Right cardiac atrium (tissue), 5 donors: Measurements from ENCODE around the gene ST7. TPM values are rescaled to one million over a fixed set of nuclear protein-coding genes. Genes with fewer than 3 reads are reported as not detected.

Experiments
- ATAC-seq, 2 donors: fragments of 200-7000 bp; cut with Tn5 transposase; one replicate each; pipeline versions ENCODE4 v1.8.0 to v1.9.1; 2020; ENCODE audit warnings: moderate library complexity in 2 of 2, mild to moderate bottlenecking in 1 of 2
- DNase-seq, 3 donors: peaks; one replicate each; pipeline ENCODE4 v3.0.0-alpha.2; 2020
- H3K27ac ChIP-seq: one replicate; pipeline ENCODE4 v1.5.1; 2013; ENCODE audit warnings: mild to moderate bottlenecking, low read length, control low read depth, moderate library complexity
- H3K27me3 ChIP-seq: one replicate; pipeline ENCODE4 v1.6.1; 2013; ENCODE audit not compliant: control insufficient read depth, insufficient read depth
- H3K4me1 ChIP-seq: one replicate; pipeline ENCODE4 v1.6.1; 2013; ENCODE audit warnings: low read length; ENCODE audit not compliant: control insufficient read depth, insufficient read depth
- H3K4me3 ChIP-seq: one replicate; pipeline ENCODE4 v1.5.1; 2013; ENCODE audit warnings: low read length, control low read depth
- H3K9me3 ChIP-seq: one replicate; pipeline ENCODE4 v1.6.1; 2013; ENCODE audit warnings: low read length; ENCODE audit not compliant: control insufficient read depth
- WGBS: extraction: QIAGEN DNeasy Blood & Tissue Kit; methylation state at CpG from one replicate; pipeline ENCODE4 v1.1.7; 2013; 5-methylcytosine and 5-hydroxymethylcytosine counted together
- intact Hi-C, 4 donors: fragments of 100-400 bp; cut with DNase I; formaldehyde crosslinking; loops; one replicate each; pipeline versions ENCODE4 v1.11.0 to v1.14.0; 2022 to 2023
- polyA plus RNA-seq: library from polyadenylated mRNA; stranded (reverse); fragments of 200-250 nt; gene quantifications from one replicate; pipeline ENCODE4 v1.2.3, GENCODE V29; 2013
- total RNA-seq, 4 donors: library from RNA; stranded (reverse); fragmentation: NEBNext Ultra II Directional; extraction: Animal tissue kit (Norgen Biotek cat#: 25700); gene quantifications; one replicate each; pipeline ENCODE4 v1.2.1, GENCODE V29; 2021
- donor health status: healthy with polysubstance abuse.
- donor health status: DM: no; HTN: yes; CAD: no.
- donor health status: DM: no; HTN: no; CAD: no.
- donor health status: DM: no; HTN: yes; CAD: no; lungs with severe emphysema.
- donor health status: DM: yes; HTN: yes; CAD: no.

ST7 gene
- total and polyA plus RNA-seq, 5 donors = 25.0 to 36.8 (median 35.8) TPM

DNA sequence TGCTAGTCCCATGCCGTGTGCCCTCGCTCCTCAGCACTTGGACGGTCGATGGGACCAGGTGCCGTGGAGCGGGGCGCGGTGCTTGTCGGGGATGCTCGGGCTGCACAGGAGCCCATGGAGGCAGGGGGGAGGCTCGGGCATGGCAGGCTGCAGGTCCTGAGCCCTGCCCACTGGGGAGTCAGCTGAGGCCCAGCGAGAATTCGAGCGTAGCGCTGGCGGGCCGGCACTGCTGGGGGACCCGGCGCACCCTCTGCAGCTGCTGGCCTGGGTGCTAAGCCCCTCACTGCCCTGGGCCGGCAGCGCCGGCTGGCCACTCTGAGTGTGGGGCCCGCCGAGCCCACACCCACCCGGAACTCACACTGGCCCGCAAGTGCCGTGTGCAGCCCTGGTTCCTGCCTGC is 44.7 kb downstream of the ST7 start:
- 98% methylated on average over 27 of the region's 27 CpGs for WGBS
- Histone ChIP-seq H3K27ac (no peak overlapping the region), H3K9me3 (no peaks in the 10 kb centered on the region), H3K27me3 (no peaks in the 10 kb centered on the region), H3K4me3 (no peak overlapping the region), H3K4me1 (peaks cover 4% of the 10 kb centered on the region)
- no peak for ATAC-seq
- intact Hi-C loops = no loop called here
- peak in 2 of 3 donors; percentile 34 to 38 for DNase-seq

DNA sequence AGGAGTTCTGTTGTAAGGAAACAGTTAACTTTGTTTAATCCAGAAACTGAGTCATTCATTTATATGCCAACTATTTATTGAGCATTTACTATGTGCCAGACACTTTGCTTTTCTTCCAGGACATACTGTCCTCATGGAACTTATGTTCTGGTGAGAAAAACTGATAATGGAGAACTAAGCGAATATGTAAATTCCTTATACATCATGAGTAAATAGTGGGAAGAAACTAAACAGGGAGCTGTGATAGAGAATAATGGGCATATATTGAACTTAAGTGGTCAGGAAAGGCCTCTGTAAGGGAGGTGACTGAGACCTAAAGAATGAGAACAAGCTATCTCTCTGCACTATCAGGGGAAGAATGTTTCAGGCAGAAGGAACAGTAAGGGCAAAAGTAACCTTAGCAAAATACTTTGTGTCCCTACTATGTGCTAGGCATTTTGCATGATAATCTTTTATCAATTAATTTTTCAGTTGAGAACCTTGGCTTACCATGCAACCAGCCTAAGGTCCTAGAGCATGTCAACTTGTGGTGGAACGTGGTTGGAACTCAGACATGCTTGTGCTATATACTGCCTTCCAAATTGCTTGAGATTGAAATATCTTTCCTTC is 45.4 kb downstream of the ST7 start:
- ATAC-seq = no peak
- DNase-seq = no peak
- intact Hi-C loops = no loop called here
- Histone ChIP-seq H3K27ac (no peak overlapping the region), H3K27me3 (no peaks in the 10 kb centered on the region), H3K9me3 (no peaks in the 10 kb centered on the region), H3K4me3 (no peak overlapping the region), H3K4me1 (peaks cover 4% of the 10 kb centered on the region)
- WGBS = 97% methylated on average over 2 of the region's 2 CpGs

DNA sequence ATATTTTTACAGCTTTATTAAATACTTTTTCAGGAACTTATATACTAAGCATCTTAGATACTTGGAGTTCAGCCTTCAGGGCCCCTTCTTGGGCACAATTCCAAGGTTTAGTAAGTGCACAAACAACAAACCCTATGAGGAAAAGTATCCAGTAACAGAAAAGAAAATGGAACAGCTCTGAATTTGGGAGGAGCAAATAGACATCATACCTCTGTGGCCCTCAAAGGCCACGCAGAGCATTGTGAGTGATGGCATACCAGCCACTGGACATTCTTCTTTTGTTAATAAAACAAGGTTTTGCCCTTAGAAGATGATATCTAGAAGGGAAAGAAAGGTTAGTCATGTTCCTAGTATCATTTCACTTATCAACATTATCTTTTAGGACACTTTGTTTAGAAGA is 46.0 kb downstream of the ST7 start:
- WGBS = 94% methylated on average over 1 of the region's 1 CpG
- ATAC-seq (no peak), DNase-seq (no peak)
- Histone ChIP-seq H3K4me3 (no peak overlapping the region), H3K27me3 (no peaks in the 10 kb centered on the region), H3K4me1 (peaks cover 4% of the 10 kb centered on the region), H3K9me3 (no peaks in the 10 kb centered on the region), H3K27ac (no peak overlapping the region)
- intact Hi-C loops = no loop called here

DNA sequence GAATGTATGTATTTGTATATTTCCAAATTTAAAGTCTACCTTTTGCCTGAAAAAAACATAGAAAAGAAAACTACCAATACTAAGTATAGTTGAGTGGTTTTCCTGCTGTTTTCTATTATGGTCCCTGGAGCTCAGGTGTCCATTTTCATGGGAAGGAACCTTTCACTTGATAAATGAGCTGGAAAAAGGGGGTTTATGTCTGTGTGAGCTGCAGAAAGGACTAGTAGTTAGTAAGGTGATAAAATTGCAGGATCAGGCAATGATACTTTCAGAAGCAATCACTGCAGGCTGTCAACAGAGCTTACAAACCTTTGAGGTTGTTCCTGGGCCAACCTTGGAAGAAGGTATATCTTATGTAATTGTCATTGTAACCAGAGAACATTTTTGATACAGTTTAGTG is 48.0 kb downstream of the ST7 start:
- Histone ChIP-seq H3K27ac (no peak overlapping the region), H3K9me3 (no peaks in the 10 kb centered on the region), H3K4me3 (no peak overlapping the region), H3K4me1 (peaks cover 1% of the 10 kb centered on the region), H3K27me3 (no peaks in the 10 kb centered on the region)
- DNase-seq = no peak
- intact Hi-C loops = no loop called here
- ATAC-seq = no peak

DNA sequence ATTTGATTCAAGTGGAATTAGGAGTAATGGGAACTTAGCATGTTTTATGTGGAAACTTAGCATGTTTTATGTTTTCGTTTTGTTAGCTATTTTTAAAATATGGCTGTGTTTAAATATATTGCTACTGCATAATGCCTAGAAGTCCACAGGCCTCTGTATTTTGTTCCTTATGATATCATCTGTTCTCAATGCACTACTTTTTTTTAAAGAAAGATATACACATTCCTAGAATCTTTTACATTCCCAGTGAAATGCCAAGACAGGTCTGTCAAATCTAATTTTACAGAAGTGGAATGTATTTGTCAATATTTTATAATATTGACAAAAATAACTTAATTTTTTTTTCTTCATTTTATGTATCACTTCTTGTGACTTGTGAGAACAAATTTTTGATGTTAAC is 51.6 kb downstream of the ST7 start:
- Histone ChIP-seq H3K27me3 (no peaks in the 10 kb centered on the region), H3K27ac (no peak overlapping the region), H3K4me1 (peaks cover 4% of the 10 kb centered on the region), H3K9me3 (no peaks in the 10 kb centered on the region), H3K4me3 (no peak overlapping the region)
- intact Hi-C loops = no loop called here
- 81% methylated on average over 1 of the region's 1 CpG for WGBS
- DNase-seq = no peak
- ATAC-seq = no peak

DNA sequence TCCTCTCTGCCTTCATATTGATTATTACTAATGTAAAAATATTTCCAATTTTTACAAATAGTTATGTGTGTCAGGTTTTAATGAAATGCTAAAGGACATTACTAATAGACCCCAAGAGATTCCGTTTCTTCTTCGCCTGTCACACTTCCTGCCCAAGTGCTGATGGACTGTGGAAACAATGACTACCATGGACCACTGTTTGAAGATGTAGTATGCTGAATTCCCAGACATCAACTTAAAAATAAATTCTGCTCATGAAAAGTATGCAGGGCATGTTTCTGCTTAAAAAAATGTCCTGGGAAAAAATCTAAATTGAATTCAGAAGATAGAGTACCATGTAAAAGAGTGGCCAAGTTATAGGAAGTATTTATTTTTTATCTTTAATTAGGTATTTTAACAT is 52.1 kb downstream of the ST7 start:
- H3K9me3 ChIP-seq = no peaks in the 10 kb centered on the region
- intact Hi-C loops = no loop called here
- H3K27me3 ChIP-seq = no peaks in the 10 kb centered on the region
- peaks cover 2% of the 10 kb centered on the region for H3K4me1 ChIP-seq
- no peak overlapping the region for H3K27ac ChIP-seq
- ATAC-seq (no peak), DNase-seq (no peak)
- no peak overlapping the region for H3K4me3 ChIP-seq
- WGBS = 69% methylated on average over 2 of the region's 2 CpGs

DNA sequence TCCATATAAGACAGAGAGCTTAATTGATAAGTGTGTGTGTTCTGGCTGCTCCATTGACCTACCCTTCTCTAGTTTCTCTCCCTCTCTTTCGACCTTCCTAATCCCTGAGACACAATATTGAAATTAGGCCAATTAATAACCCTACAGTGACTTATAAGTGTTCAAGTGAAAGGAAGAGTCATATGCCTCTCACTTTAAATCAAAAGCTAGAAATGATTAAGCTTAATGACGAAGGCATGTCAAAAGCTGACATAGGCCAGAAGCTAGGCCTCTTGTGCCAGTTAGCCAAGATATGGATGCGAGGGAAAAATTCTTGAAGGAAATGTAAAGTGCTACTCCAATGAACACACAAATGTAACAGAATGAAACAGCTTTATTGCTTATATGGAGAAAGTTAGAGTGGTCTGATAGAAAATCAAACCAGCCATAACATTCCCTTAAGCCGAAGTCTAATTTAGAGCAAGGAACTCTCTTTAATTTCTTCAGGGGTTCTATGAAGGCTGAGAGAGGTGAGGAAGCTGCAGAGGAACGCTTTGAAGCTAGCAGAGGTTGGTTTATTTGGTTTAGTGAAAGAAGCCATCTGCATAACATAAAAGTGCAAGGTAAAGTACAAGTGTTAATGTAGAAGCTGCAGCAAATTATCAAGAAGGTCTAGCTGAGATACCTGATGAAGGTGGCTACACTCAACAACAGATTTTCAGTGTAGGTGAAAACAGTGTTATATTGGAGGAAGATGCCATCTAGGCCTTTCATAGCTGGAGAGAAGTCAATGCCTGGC is 53.8 kb downstream of the ST7 start:
- Histone ChIP-seq H3K4me1 (peaks cover 8% of the 10 kb centered on the region), H3K27ac (no peak overlapping the region), H3K9me3 (no peaks in the 10 kb centered on the region), H3K4me3 (no peak overlapping the region), H3K27me3 (no peaks in the 10 kb centered on the region)
- intact Hi-C loops = no loop called here
- DNase-seq (no peak), ATAC-seq (no peak)
- 81% methylated on average over 5 of the region's 5 CpGs for WGBS

DNA sequence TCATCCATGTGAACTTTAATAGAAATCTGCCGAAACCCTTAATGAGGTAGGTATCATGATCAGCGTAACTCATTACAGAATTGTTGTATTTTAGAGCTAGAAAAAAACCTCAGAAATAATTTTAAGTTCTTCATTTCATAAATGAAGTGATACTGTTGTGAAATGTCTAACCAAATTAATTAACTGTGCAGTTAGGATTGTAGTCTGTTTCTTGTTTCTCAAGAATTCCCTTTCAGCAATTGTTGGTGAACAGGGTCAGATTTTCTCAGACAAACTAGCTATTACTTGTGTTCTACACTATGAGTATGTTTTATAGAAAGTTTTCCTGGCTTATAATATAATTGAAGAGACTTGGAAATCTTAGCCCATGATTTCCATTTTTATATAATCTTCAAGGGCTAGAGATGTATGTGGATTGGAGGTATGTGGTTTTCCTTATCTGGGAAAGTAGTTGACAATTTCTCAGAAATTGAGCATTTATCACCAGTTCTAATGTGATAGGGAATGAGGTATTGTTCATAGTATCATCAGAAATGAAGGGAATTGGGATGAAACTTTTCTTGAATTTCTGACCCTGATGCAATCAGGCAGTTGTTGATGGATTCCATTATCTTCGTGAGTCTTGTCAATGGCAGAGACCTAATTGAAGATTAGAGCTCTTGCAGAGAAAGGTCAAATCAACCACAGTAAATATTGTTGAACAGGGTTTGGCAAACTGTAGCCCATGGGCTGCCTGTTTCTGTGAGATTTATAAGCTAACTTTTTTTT is 55.0 kb downstream of the ST7 start:
- DNase-seq (no peak), ATAC-seq (no peak)
- H3K9me3 ChIP-seq = no peaks in the 10 kb centered on the region
- intact Hi-C loops = no loop called here
- 83% methylated on average over 3 of the region's 3 CpGs for WGBS
- no peaks in the 10 kb centered on the region for H3K27me3 ChIP-seq
- peaks cover 8% of the 10 kb centered on the region for H3K4me1 ChIP-seq
- no peak overlapping the region for H3K4me3 ChIP-seq
- no peak overlapping the region for H3K27ac ChIP-seq

DNA sequence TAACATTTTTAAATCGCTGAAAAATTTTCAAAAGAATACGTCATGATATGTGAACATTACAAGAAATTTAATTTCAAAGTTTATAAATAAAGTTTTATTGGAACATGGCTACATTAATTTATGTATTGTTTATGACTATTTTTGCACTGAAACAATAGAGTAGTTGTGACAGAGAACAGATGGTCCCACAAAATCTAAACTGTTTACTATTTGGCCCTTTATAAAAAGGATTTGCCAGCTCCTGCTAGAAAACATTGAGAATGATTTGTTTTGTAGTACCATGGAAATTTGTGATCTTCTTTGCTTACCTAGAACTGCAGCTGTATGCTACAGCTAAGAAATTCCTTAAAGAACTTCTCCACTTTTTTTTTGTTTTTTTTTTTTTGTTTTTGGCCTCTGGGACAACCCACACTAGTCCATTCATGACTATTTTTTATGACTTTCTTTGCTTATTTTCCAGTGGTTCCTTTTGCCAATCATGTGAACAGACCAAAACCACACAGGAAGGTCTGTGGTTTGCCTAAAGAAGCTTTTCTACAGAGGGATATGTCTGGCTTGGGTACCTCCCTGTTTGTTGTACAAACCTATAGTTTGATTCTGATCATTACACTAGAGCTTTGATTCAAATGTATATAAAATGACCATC is 55.7 kb downstream of the ST7 start:
- intact Hi-C loops = no loop called here
- ATAC-seq = no peak
- Histone ChIP-seq H3K4me3 (no peak overlapping the region), H3K4me1 (peaks cover 8% of the 10 kb centered on the region), H3K9me3 (no peaks in the 10 kb centered on the region), H3K27me3 (no peaks in the 10 kb centered on the region), H3K27ac (no peak overlapping the region)
- 94% methylated on average over 2 of the region's 2 CpGs for WGBS
- no peak for DNase-seq

DNA sequence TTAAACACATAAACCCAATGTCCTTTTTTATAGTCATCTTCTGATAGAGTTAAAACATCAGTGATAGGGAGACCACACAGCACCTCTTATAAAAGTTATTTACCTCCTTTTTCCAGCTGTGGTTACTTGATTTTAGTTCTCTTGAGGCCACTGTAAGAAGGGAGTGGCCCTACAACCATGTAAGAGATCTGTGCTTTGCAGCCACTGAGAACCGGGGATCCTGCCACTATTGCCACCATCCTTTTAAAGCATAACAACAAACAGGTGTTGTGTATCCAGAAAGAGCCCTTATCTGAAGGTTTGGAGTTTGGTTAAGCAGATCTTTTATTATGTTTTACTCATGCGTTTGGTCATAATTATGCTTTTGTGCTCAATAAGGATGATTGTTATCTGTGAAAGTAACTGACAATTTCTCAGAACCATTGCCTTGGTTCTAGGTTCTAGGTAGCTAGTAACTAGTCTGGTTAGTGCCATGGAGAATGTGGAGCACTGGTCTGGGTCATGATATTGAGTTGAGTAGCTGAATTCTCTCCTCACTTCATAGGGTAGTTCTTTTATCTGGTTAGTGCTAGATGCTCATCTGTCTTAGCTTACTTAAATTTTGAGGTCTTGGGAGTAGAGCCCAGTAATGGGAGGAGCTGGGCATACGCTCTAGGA is 56.5 kb downstream of the ST7 start:
- H3K27me3 ChIP-seq = no peaks in the 10 kb centered on the region
- 84% methylated on average over 3 of the region's 3 CpGs for WGBS
- ATAC-seq (no peak), DNase-seq (no peak)
- no peaks in the 10 kb centered on the region for H3K9me3 ChIP-seq
- no peak overlapping the region for H3K4me3 ChIP-seq
- intact Hi-C loops = loop anchor here in 1 of 4 donors (10.0 kb wide), 1 partner anchor 105 kb away; no protein-coding TSS in a partner anchor
- H3K27ac ChIP-seq = no peak overlapping the region
- peaks cover 8% of the 10 kb centered on the region for H3K4me1 ChIP-seq
